Natural killer cell (primary cell): ENCODE results near the gene SND1. TPM values are rescaled to one million over a fixed set of nuclear protein-coding genes. Genes with fewer than 3 reads are reported as not detected.

Experiments
- ATAC-seq, 3 donors: fragments of 150-1000 bp in 2 of 3; fragments of 200-7000 bp in 1 of 3; cut with Tn5 transposase; 1 replicate in 1 of 3; 2 replicates in 2 of 3; pipeline ENCODE4 v1.10.0; 2021; ENCODE audit warnings: mild to moderate bottlenecking in 2 of 3, moderate library complexity in 2 of 3
- DNase-seq, 2 donors: peaks; one replicate each; pipeline versions ENCODE4 v3.0.0 to v3.0.0-alpha.2; 2013 to 2021; ENCODE audit warnings: mixed read lengths in 1 of 2
- H3K27ac ChIP-seq: one replicate; pipeline ENCODE4 v1.5.1; 2013; ENCODE audit warnings: mild to moderate bottlenecking, low read length
- H3K27me3 ChIP-seq: one replicate; pipeline ENCODE4 v1.6.1; 2013; ENCODE audit warnings: low read length; ENCODE audit not compliant: control insufficient read depth, insufficient read depth
- H3K36me3 ChIP-seq: one replicate; pipeline ENCODE4 v1.6.1; 2013; ENCODE audit warnings: low read length; ENCODE audit not compliant: control insufficient read depth, insufficient read depth
- H3K4me1 ChIP-seq: one replicate; pipeline ENCODE4 v1.6.1; 2013; ENCODE audit warnings: low read length; ENCODE audit not compliant: control insufficient read depth, insufficient read depth
- H3K4me3 ChIP-seq: one replicate; pipeline ENCODE4 v1.5.1; 2013; ENCODE audit warnings: low read length
- H3K9me3 ChIP-seq: one replicate; pipeline ENCODE4 v1.6.1; 2013; ENCODE audit warnings: low read length; ENCODE audit not compliant: control insufficient read depth, insufficient read depth
- H3K27ac Mint-ChIP-seq, 2 donors: one replicate each; pipeline ENCODE4 v1.8.0; 2022; ENCODE audit warnings: mild to moderate bottlenecking in 2 of 2, mixed read lengths in 2 of 2, moderate library complexity in 1 of 2
- H3K27me3 Mint-ChIP-seq, 2 donors: one replicate each; pipeline ENCODE4 v1.8.0; 2022; ENCODE audit warnings: low read depth in 2 of 2, mixed read lengths in 2 of 2
- H3K36me3 Mint-ChIP-seq: one replicate; pipeline ENCODE4 v1.8.0; 2022; ENCODE audit warnings: mixed read lengths
- H3K4me1 Mint-ChIP-seq, 2 donors: one replicate each; pipeline ENCODE4 v1.8.0; 2022; ENCODE audit warnings: mixed read lengths in 2 of 2
- H3K4me3 Mint-ChIP-seq: one replicate; pipeline ENCODE4 v1.8.0; 2022; ENCODE audit warnings: mild to moderate bottlenecking, moderate library complexity, mixed read lengths
- H3K9me3 Mint-ChIP-seq, 2 donors: one replicate each; pipeline ENCODE4 v1.8.0; 2022; ENCODE audit warnings: mixed read lengths in 2 of 2
- CTCF ChIP-seq: fragments of 200-600 bp; IDR thresholded peaks from one replicate; pipeline ENCODE4 v1.8.0; 2022; ENCODE audit warnings: antibody characterized with exemption
- WGBS: methylation state at CpG from one replicate; pipeline ENCODE4 v1.1.7; 2013; ENCODE audit warnings: missing lambda C conversion rate; ENCODE audit not compliant: insufficient coverage; 5-methylcytosine and 5-hydroxymethylcytosine counted together
- intact Hi-C: fragments of 100-400 bp; cut with micrococcal nuclease; formaldehyde crosslinking; loops from one replicate; pipeline ENCODE4 v1.14.2; 2022
- total RNA-seq, 4 donors: library from RNA; stranded (reverse); fragments of 120-200 nt in 1 of 4; gene quantifications; one replicate each; pipeline versions ENCODE4 v1.2.3 to v1.2.4, GENCODE V29; 2013 to 2022

Gene SND1
- total RNA-seq, 3 donors from 2014 or later (not counting 1 experiment from before 2014, with no cell fraction given): 149 to 188 (median 149) TPM

- Mint-ChIP-seq H3K27ac (peak overlapping the region; percentile 10 to 59), H3K4me3 (peak overlapping the region; percentile 10), H3K9me3 (no peaks in the 10 kb centered on the region), H3K36me3 (no peaks in the 10 kb centered on the region), H3K4me1 (peaks cover 61 to 63% of the 10 kb centered on the region in 2 donors), H3K27me3 (no peaks in the 10 kb centered on the region)
- intact Hi-C loops: no loop called here
- no peaks in the 10 kb centered on the region for H3K9me3 ChIP-seq
- H3K27me3 ChIP-seq: no peaks in the 10 kb centered on the region
- DNase-seq (peak in 1 of 2 donors; percentile 7), ATAC-seq (peak in 2 of 3 donors; percentile 36 to 49)
- H3K27ac ChIP-seq: no peak overlapping the region
- TF ChIP-seq CTCF: no peak
- H3K36me3 ChIP-seq: no peaks in the 10 kb centered on the region
- no peak overlapping the region for H3K4me3 ChIP-seq
- 100% methylated on average over 1 of the region's 2 CpGs for whole genome bisulfite sequencing
- peaks cover 27% of the 10 kb centered on the region for H3K4me1 ChIP-seq
Measured at GRCh38 chr7:127905491-127906330, 253.7 kb downstream of the SND1 start.

DNA sequence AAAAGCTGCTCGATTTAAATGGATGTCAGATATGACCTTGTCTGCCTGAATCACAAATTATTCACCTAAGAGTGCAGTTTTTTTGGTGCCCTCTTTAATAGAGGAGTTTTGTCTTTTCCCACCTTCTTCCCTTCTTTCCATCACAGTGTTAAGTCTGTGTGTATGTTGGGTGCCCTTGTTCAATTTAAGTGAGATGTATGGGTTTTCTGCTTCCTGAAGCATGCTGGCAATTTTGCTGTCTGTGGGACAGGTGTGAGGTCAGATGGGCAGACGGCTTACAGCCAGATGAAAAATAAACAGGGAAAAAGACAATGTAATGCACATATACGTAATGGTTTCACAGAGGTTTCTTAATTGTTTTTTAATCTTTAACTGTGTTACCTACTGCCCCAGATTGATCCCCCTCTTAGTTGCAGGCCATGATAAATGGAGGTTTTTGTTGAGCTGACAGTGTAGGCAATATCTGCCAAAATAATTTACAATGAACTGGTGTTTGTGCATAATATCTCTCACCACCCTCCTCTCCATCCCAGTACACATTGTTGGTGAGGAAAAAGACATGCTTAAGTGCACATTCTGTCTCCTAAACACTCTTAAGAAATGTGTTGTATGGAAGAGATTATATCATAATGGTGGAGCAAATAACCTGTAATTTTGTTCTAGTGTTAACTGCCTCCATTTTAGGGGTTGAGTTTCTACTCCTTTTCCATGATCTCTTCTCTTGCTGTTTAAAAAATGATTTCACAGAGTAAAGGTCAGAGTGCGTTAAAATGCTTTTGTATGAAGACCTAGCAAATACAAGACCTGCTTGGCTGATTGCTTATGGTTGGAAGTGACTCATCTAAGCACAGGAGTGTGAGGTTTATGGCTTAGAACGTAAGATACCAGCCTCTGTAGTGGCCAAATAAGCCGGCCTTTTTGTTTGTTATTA is 255.4 kb downstream of the SND1 start:
- H3K4me3 Mint-ChIP-seq: peak overlapping the region; percentile 22
- H3K4me1 Mint-ChIP-seq: peaks cover 46 to 47% of the 10 kb centered on the region in 2 donors
- H3K27ac ChIP-seq: no peak overlapping the region
- no peaks in the 10 kb centered on the region for H3K9me3 Mint-ChIP-seq
- H3K27me3 ChIP-seq: no peaks in the 10 kb centered on the region
- H3K9me3 ChIP-seq: no peaks in the 10 kb centered on the region
- no peak overlapping the region for H3K4me3 ChIP-seq
- peak overlapping the region; percentile 53 to 80 for H3K27ac Mint-ChIP-seq
- ATAC-seq (peak; percentile 41 to 60 (median 53)), DNase-seq (no peak)
- no peak for TF ChIP-seq CTCF
- no peaks in the 10 kb centered on the region for H3K36me3 Mint-ChIP-seq
- no peaks in the 10 kb centered on the region for H3K27me3 Mint-ChIP-seq
- WGBS: 68% methylated on average over 5 of the region's 6 CpGs
- intact Hi-C loops: no loop called here
- no peaks in the 10 kb centered on the region for H3K36me3 ChIP-seq
- peaks cover 14% of the 10 kb centered on the region for H3K4me1 ChIP-seq

- no peak overlapping the region for H3K4me3 ChIP-seq
- ATAC-seq (no peak), DNase-seq (no peak)
- no peak overlapping the region for H3K27ac ChIP-seq
- Mint-ChIP-seq H3K27ac (peak overlapping the region in 1 of 2 donors; percentile 80), H3K27me3 (no peaks in the 10 kb centered on the region), H3K4me1 (peaks cover 46 to 50% of the 10 kb centered on the region in 2 donors), H3K4me3 (no peak overlapping the region), H3K9me3 (no peaks in the 10 kb centered on the region), H3K36me3 (no peaks in the 10 kb centered on the region)
- H3K27me3 ChIP-seq: no peaks in the 10 kb centered on the region
- no peaks in the 10 kb centered on the region for H3K9me3 ChIP-seq
- H3K4me1 ChIP-seq: peaks cover 12% of the 10 kb centered on the region
- TF ChIP-seq CTCF: no peak
- no peaks in the 10 kb centered on the region for H3K36me3 ChIP-seq
- 100% methylated on average over 1 of the region's 4 CpGs for WGBS
- intact Hi-C loops: no loop called here
Measured at GRCh38 chr7:127908430-127909258, 256.6 kb downstream of the SND1 start.
